Measurements from ENCODE around the gene MED29. TPM values are rescaled to one million over a fixed set of nuclear protein-coding genes. Genes with fewer than 3 reads are reported as not detected.

The MED29 gene, protein sequence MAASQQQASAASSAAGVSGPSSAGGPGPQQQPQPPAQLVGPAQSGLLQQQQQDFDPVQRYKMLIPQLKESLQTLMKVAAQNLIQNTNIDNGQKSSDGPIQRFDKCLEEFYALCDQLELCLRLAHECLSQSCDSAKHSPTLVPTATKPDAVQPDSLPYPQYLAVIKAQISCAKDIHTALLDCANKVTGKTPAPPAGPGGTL
- 35.6 and 56.0 TPM in 2 replicates for total RNA-seq

DNA sequence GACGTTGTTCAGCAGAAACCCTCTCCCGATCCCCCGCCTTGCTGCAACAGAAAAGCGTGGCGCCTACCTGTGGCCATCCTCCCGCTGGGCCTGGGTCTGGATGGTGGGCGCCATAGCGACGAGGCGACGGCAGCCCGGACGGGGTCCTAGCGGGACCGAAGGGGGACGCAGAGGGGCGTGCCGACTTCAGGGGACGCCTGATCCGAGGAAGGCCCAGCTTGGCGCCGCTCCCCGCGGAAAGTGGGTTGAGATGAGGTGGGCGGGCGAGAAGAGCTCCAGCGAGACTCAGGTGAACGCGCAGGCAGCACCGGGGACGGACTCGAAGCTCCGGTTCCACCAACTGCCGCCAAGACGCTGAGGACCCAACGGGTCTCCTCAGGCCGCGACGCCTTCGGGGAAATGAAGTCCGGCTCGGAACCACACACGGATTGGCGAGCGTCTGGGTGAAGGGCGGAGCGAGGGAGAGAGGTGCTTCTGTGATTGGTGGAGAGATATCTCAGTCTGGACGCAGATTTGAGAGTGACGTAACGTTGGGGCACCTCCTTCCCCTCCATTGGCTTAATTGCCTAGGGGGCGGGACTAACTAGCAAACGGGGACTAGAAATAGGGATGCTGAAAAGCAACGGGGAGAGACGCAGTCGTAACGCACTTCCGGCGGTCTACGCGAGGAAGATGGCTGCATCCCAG, at the start of gene MED29, which contains the start of gene PAF1:
MED29 (plus strand) TSS at position 628 of the 687 bp plus-strand sequence; CDS start at position 673, 45 bp downstream.
PAF1 (minus strand) TSS at position 356 of the 687 bp plus-strand sequence; CDS start at position 114, 242 bp downstream.

GRCh38 chr19:39341719-39342604, 49.2 kb upstream of the MED29 start, which contains the start of gene SAMD4B:
TSS of gene SAMD4B (plus strand) at chr19:39342421. CDS start at chr19:39356894, 14,473 bp downstream.

DNA sequence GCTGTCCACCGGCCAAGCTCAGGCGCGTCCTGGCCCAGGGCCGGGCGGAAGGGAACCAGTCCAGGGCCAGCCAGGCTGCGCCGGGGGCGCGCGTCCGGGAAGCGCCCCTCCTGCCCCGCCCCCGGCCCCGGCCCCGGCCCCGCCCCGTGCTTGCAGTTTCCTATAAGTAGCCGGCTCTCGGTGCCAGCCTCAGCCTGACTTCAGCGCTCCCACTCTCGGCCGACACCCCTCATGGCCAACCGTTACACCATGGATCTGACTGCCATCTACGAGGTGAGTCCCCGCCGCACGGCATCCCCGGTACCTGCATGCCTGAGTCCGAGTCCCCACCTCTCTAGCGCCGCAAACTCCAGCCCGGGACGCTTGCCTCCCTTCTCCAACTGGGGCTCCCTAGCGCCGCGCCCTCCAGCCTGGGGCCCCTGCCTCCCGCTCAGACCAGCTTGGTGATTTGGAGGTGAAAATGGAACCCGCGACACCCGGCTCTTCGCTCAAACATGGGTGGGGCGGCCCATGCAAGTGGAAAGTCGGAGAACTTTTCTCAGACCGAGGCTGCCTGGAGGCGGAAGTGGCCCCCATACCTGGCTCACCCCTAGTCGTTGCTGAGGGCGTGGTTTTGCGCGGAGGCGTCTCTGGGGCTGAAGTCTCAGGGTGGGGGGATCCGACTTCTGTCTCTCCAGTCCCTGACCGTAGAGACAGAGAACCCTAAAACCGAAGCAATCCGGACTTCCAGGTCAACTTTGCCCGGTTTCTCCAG, 15.7 kb downstream of the MED29 start, which contains the start of gene ZFP36:
ZFP36 (plus strand) TSS at position 192 of the 754 bp plus-strand sequence; CDS start at position 250, 58 bp downstream.

GRCh38 chr19:39412100-39412866, 21.1 kb downstream of the MED29 start, which contains the start of gene PLEKHG2:
TSS of gene PLEKHG2 (plus strand) at chr19:39412669. CDS start at chr19:39414087, 1,418 bp downstream.

DNA sequence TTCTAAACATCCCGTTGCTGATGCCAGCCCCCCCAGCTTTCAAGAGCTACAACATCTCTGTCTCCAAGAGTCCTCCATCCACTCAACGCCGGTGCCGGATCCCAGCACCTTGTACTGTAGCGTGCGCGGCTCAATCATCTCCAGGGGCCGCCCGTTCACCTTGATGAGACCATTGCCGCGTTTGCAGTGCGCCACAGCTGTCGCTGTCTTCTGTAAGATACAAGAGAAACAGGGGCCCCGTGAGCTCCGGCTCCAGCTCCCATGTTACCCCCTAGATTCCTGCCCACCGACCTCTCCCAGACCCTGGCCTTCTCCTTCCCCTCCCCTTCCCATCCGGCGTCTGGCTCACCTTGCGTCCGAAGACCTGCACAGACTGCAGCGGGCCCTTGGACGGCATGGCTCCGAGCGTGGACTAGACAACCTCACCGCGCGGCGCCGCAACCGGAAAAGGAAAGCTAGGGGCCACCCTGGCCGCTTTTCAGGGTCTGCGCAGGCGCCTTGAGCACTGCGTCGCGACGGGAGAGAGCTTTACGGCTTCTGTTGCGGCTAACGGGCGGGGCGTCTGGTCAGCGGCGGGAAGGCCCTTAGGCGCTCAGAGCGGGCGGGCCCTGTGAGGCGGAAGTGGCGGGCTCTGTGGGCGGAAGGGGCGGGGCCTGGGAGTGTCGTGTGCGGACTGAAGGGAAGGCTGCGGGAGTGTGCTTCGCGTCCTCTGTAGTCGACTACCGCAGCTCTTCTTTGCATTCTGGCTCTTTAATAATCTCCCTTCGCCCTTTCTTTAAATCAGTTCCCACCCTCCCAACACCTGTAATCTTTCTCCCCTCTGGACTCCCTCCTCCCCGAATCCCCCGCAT, 44.5 kb downstream of the MED29 start, which contains the start of gene RPS16:
RPS16 (minus strand) TSS at position 451 of the 851 bp plus-strand sequence; CDS start at position 397, 54 bp downstream.

DNA sequence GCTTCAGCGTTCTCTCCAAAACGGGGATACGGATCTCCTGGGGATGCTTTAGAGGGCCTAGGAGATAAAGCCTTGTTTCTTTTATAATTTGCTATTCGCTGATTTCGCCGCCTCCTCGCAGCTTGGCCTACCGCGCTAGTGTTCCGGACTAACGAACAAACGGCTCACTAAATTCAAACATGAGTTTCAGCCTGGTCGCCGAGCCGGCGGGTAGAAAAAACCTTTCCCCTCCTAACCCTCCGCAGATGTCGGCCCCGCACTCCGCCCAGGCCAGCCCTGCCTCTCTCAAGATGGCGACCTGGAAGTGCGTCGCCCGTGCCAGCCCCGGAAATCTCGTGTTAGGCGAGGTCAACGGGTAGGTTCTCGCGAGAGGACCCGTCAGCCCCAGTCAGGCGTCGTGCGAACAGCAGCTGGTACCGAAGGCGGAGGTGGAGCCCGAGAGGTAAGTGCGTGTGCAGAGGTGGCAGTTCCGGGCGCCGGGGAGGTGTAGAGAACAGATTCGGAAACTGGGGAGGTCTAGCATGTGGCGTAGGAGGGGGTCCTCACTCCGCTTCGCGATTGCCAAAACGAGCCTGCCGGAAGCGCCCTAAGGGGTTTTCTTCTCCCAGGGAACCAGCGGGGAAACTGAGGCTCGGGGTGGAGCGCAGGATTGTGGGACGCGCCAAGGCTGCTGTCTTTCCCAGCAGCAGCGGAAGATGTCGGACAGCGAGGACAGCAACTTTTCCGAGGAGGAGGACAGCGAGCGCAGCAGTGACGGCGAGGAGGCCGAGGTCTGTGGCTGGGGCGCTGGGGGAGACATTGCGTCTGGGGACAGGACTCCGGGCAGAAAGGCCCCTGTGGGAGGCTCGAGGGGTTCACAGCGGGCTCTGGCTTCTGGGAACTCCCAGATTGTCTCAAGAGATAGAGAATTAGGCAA, 54.3 kb downstream of the MED29 start, which contains the start of gene SUPT5H:
SUPT5H (plus strand) TSS at position 387 of the 916 bp plus-strand sequence; CDS start at position 696, 309 bp downstream.

Other genes starting within 250 kb of the MED29 start
- not detected in 2 replicates for gene NCCRP1, start 194.4 kb upstream of the MED29 start, total RNA-seq
- gene SYCN, start 187.1 kb upstream of the MED29 start, total RNA-seq = not detected in 2 replicates
- gene IFNL3, start 146.4 kb upstream of the MED29 start, total RNA-seq = not detected in 2 replicates
- not detected in 2 replicates for gene IFNL4, start 142.5 kb upstream of the MED29 start, total RNA-seq
- gene IFNL2, start 123.0 kb upstream of the MED29 start, total RNA-seq = not detected in 2 replicates
- gene IFNL1, start 95.0 kb upstream of the MED29 start, total RNA-seq = not detected in 2 replicates
- gene LRFN1, start 70.5 kb upstream of the MED29 start, total RNA-seq = 0.91 and 3.5 TPM in 2 replicates
- gene GMFG, start 55.3 kb upstream of the MED29 start, total RNA-seq = 8.0 and 15.0 TPM in 2 replicates
- 57.8 and 74.8 TPM in 2 replicates for gene SAMD4B, start 49.0 kb upstream of the MED29 start, total RNA-seq
- 33.0 and 34.6 TPM in 2 replicates for gene PAF1, start 272 bp upstream of the MED29 start, total RNA-seq
- 19.8 and 64.4 TPM in 2 replicates for gene ZFP36, start 15.5 kb downstream of the MED29 start, total RNA-seq
- gene PLEKHG2, start 21.3 kb downstream of the MED29 start, total RNA-seq = 22.0 and 34.3 TPM in 2 replicates
- 2,275 and 2,629 TPM in 2 replicates for gene RPS16, start 44.6 kb downstream of the MED29 start, total RNA-seq
- gene SUPT5H, start 54.2 kb downstream of the MED29 start, total RNA-seq = 63.7 and 89.2 TPM in 2 replicates
- 51.4 and 81.6 TPM in 2 replicates for gene TIMM50, start 89.5 kb downstream of the MED29 start, total RNA-seq
- gene DLL3, start 107.6 kb downstream of the MED29 start, total RNA-seq = 0.52 TPM in 1 of 2 replicates, not detected in the other
- not detected in 2 replicates for gene SELENOV, start 123.8 kb downstream of the MED29 start, total RNA-seq
- gene EID2B, start 141.5 kb downstream of the MED29 start, total RNA-seq = 2.7 and 5.1 TPM in 2 replicates
- gene EID2, start 148.8 kb downstream of the MED29 start, total RNA-seq = 12.1 and 12.9 TPM in 2 replicates
- not detected in 2 replicates for gene LGALS13, start 211.1 kb downstream of the MED29 start, total RNA-seq

Measured in epithelial cell of alveolus of lung (primary cell).